MCF 10A (cell line): ENCODE measurements around the gene CEPT1. TPM values are rescaled to one million over a fixed set of nuclear protein-coding genes. Genes with fewer than 3 reads are reported as not detected.

ENCODE experiments used
- BruUV-seq: library from RNA; stranded (reverse); fragments of 400-500 nt; replicated peaks from 2 replicates; lab custom pipeline; 2021; lab: Mats Ljungman, UMichigan
- CTCF ChIA-PET: fragments of 300-600 bp; sonication (Branson Sonifier 250); formaldehyde crosslinking; extraction: SDS; loops from one replicate; lab custom pipeline; 2021; ENCODE audit warnings: antibody characterized with exemption, inconsistent platforms; lab: Yijun Ruan, JAX
- POLR2A ChIA-PET: fragments of 300-600, 350-650 bp; sonication (Branson Sonifier 250); formaldehyde crosslinking; extraction: SDS; loops from one replicate; lab custom pipeline; 2020; ENCODE audit warnings: antibody characterized with exemption, inconsistent platforms; lab: Yijun Ruan, JAX
- DNase-seq: peaks from one replicate; pipeline ENCODE4 v3.0.0-alpha.2; 2018; ENCODE audit not compliant: unreplicated experiment
- H3K27ac Mint-ChIP-seq: one replicate; pipeline ENCODE4 v1.8.0; 2022; ENCODE audit warnings: mild to moderate bottlenecking, low read depth, mixed read lengths; ENCODE audit not compliant: unreplicated experiment
- H3K27me3 Mint-ChIP-seq: one replicate; pipeline ENCODE4 v1.8.0; 2022; ENCODE audit warnings: mixed read lengths; ENCODE audit not compliant: insufficient read depth, unreplicated experiment
- H3K36me3 Mint-ChIP-seq: one replicate; pipeline ENCODE4 v1.8.0; 2022; ENCODE audit warnings: mild to moderate bottlenecking, moderate library complexity, mixed read lengths; ENCODE audit not compliant: insufficient read depth, unreplicated experiment
- H3K4me1 Mint-ChIP-seq: one replicate; pipeline ENCODE4 v1.8.0; 2022; ENCODE audit warnings: mixed read lengths; ENCODE audit not compliant: insufficient read depth, unreplicated experiment
- H3K4me3 Mint-ChIP-seq: one replicate; pipeline ENCODE4 v1.8.0; 2022; ENCODE audit warnings: mild to moderate bottlenecking, moderate library complexity, mixed read lengths; ENCODE audit not compliant: unreplicated experiment
- H3K9me3 Mint-ChIP-seq: one replicate; pipeline ENCODE4 v1.8.0; 2022; ENCODE audit warnings: mixed read lengths; ENCODE audit not compliant: unreplicated experiment
- CTCF ChIP-seq: fragments of 200-600 bp; IDR thresholded peaks from one replicate; pipeline ENCODE4 v1.8.0; 2022; ENCODE audit warnings: antibody characterized with exemption, mild to moderate bottlenecking; ENCODE audit not compliant: unreplicated experiment
- intact Hi-C: fragments of 100-400 bp; cut with micrococcal nuclease; formaldehyde crosslinking; loops from 2 replicates; pipeline ENCODE4 v1.14.1; 2022
- total RNA-seq: library from RNA; stranded (reverse); gene quantifications from 2 replicates; pipeline ENCODE4 v1.2.3, GENCODE V29; 2022

Gene CEPT1
- total RNA-seq, 1 experiment from 2014 or later = 45.0 TPM

- Mint-ChIP-seq H3K4me3 (no peak overlapping the region), H3K4me1 (peaks cover 11% of the 10 kb centered on the region), H3K36me3 (peaks cover 19% of the 10 kb centered on the region), H3K27ac (no peak overlapping the region), H3K27me3 (no peaks in the 10 kb centered on the region), H3K9me3 (no peaks in the 10 kb centered on the region)
- intact Hi-C loops = no loop called here
- ChIA-PET POLR2A (no interaction called here), CTCF (interaction anchor here (0.9 kb wide), 1 partner anchor 11 kb away, joined by 3 read pairs; no protein-coding TSS in a partner anchor)
- no TSS peak for BruUV-seq
- DNase-seq = no peak
- no peak for TF ChIP-seq CTCF
These were observed 53.9 kb downstream of the CEPT1 start for GRCh38 chr1:111193712-111194480.

GRCh38 chr1:111195002-111195684, 55.1 kb downstream of the CEPT1 start:
- no peak overlapping the region for H3K27ac Mint-ChIP-seq
- POLR2A ChIA-PET = no interaction called here
- H3K4me3 Mint-ChIP-seq = no peak overlapping the region
- H3K36me3 Mint-ChIP-seq = peaks cover 6% of the 10 kb centered on the region
- no peaks in the 10 kb centered on the region for H3K9me3 Mint-ChIP-seq
- CTCF ChIA-PET = no interaction called here
- DNase-seq = no peak
- H3K4me1 Mint-ChIP-seq = peaks cover 16% of the 10 kb centered on the region
- BruUV-seq = no TSS peak
- no peak for TF ChIP-seq CTCF
- intact Hi-C loops = no loop called here
- H3K27me3 Mint-ChIP-seq = no peaks in the 10 kb centered on the region

GRCh38 chr1:111196213-111196612, 56.2 kb downstream of the CEPT1 start:
- Mint-ChIP-seq H3K36me3 (peaks cover 6% of the 10 kb centered on the region), H3K27me3 (no peaks in the 10 kb centered on the region), H3K9me3 (no peaks in the 10 kb centered on the region), H3K4me1 (peaks cover 20% of the 10 kb centered on the region), H3K27ac (no peak overlapping the region), H3K4me3 (no peak overlapping the region)
- no peak for DNase-seq
- ChIA-PET CTCF (no interaction called here), POLR2A (no interaction called here)
- TF ChIP-seq CTCF = no peak
- no TSS peak for BruUV-seq
- intact Hi-C loops = no loop called here

GRCh38 chr1:111197598-111198284, 57.7 kb downstream of the CEPT1 start:
- ChIA-PET CTCF (interaction anchor here (0.8 to 1.5 kb wide), 3 partner anchors 30 to 167 kb away, joined by 3 to 4 read pairs (median 3); partner anchors contain the start of gene CHI3L2), POLR2A (no interaction called here)
- intact Hi-C loops = no loop called here
- Mint-ChIP-seq H3K4me1 (peaks cover 19% of the 10 kb centered on the region), H3K36me3 (peaks cover 6% of the 10 kb centered on the region), H3K9me3 (no peaks in the 10 kb centered on the region), H3K27ac (no peak overlapping the region), H3K27me3 (no peaks in the 10 kb centered on the region), H3K4me3 (no peak overlapping the region)
- peak; percentile 44 for DNase-seq
- no TSS peak for BruUV-seq
- TF ChIP-seq CTCF = no peak
